ENCODE data around the gene SEL1L3.

DNA sequence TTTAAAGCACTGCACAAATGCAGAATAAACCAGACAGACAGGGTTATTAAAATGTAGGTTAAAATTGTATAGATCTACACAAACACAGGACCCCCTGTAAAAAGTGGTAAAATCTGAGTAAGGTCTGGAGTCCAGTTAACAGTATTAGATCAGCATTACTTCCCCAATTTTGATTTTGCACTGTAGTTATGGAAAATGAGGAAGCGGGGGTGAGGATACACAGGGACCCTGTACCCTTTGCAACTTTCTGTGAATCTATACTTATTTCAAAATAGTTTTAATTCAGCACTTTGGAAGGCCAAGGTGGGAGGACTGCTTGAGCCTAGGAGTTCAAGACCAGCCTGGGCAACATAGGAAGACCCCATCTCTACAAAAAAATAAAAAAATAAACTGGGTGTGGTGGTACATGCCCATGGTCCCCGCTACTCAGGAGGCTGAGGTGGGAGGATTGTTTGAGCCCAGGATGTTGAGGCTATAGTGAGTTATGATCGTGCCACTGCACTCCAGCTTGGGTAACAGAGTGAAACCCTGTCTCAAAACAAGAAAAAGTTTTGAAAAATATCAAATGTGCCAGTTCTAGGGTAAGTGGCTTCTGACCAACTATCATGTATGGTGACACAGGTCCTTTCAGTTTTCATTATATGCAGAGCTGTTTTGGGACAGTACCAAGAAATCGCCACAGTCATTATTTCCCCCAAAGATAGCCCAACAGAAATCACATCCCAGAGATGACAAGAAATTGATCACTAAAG, 17.7 kb downstream of the SEL1L3 start:
- TF ChIP-seq CTCF (IDR thresholded peaks at IDR 0.05; ENCODE audit: low read depth, low read length, missing input control) (no peak), RAD21 (IDR thresholded peaks at IDR 0.05) (no peak), GABPA (IDR thresholded peaks at IDR 0.05 in 1 of 2, conservative IDR thresholded peaks at IDR 0.05 in 1 of 2) (no peak)
